H1 (cell line): ENCODE results near the gene PEAK1.

ENCODE experiments used
- ATF3 ChIP-seq: IDR thresholded peaks from 2 replicates; pipeline ENCODE4 v1.6.1; 2011; ENCODE audit warnings: low read depth, mild to moderate bottlenecking, low read length; ENCODE audit not compliant: insufficient read depth
- CREB1 ChIP-seq: IDR thresholded peaks from 2 replicates; pipeline ENCODE4 v1.6.1; 2012; ENCODE audit warnings: inconsistent platforms
- CTCF ChIP-seq, 3 experiments: IDR thresholded peaks; 1 replicate in 2 of 3; 2 replicates in 1 of 3; pipeline versions ENCODE4 v1.5.1 to v1.6.1; 2011; ENCODE audit warnings: low read length in 3 of 3, mild to moderate bottlenecking in 3 of 3, inconsistent platforms in 2 of 3, low read depth in 1 of 3, moderate library complexity in 1 of 3; ENCODE audit not compliant: insufficient read depth in 1 of 3; ENCODE audit errors: control extremely low read depth in 1 of 3
- EGR1 ChIP-seq: IDR thresholded peaks from 2 replicates; pipeline ENCODE4 v1.6.1; 2011; ENCODE audit warnings: low read depth, low read length, borderline replicate concordance
- EZH2 ChIP-seq: fragments of 200-600 bp; sonication (generic); IDR thresholded peaks from 2 replicates; pipeline ENCODE4 v1.7.1; 2012; ENCODE audit warnings: low read depth, mild to moderate bottlenecking, moderate library complexity, low read length, inconsistent platforms; ENCODE audit not compliant: severe bottlenecking
- JUND ChIP-seq: IDR thresholded peaks from 2 replicates; pipeline ENCODE4 v1.6.1; 2011; ENCODE audit warnings: mild to moderate bottlenecking, improper control_type of control experiment, low read length
- POLR2A ChIP-seq, 2 experiments: IDR thresholded peaks; 1 replicate in 1 of 2; 2 replicates in 1 of 2; pipeline ENCODE4 v1.6.1; 2011; ENCODE audit warnings: low read depth in 2 of 2, low read length in 2 of 2, mild to moderate bottlenecking in 2 of 2; ENCODE audit errors: control extremely low read depth in 1 of 2
- POLR2AphosphoS5 ChIP-seq: IDR thresholded peaks from 2 replicates; pipeline ENCODE4 v1.6.1; 2011; ENCODE audit warnings: low read depth, low read length
- POU5F1 ChIP-seq: IDR thresholded peaks from 2 replicates; pipeline ENCODE4 v1.6.1; 2011; ENCODE audit warnings: low read depth, mild to moderate bottlenecking, low read length, moderate library complexity
- RFX5 ChIP-seq: IDR thresholded peaks from 2 replicates; pipeline ENCODE4 v1.6.1; 2011; ENCODE audit warnings: low read depth, low read length, improper control_type of control experiment, borderline replicate concordance
- TBP ChIP-seq: IDR thresholded peaks from 2 replicates; pipeline ENCODE4 v1.6.1; 2011; ENCODE audit warnings: low read depth, low read length, improper control_type of control experiment
- TF ChIP-seq, protein P1 (sequence below): IDR thresholded peaks from 2 replicates; pipeline ENCODE4 v1.6.1; 2011; ENCODE audit warnings: low read length, improper control_type of control experiment

GRCh38 chr15:77074350-77074749, 345.6 kb downstream of the PEAK1 start:
- TF ChIP-seq, protein P1, sequence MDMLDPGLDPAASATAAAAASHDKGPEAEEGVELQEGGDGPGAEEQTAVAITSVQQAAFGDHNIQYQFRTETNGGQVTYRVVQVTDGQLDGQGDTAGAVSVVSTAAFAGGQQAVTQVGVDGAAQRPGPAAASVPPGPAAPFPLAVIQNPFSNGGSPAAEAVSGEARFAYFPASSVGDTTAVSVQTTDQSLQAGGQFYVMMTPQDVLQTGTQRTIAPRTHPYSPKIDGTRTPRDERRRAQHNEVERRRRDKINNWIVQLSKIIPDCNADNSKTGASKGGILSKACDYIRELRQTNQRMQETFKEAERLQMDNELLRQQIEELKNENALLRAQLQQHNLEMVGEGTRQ, result no peak
- TF ChIP-seq CTCF (IDR thresholded peaks at IDR 0.05; ENCODE audit: control extremely low read depth in 1 of 3, insufficient read depth in 1 of 3, low read depth in 1 of 3, low read length in 3 of 3), result no peak
- TF ChIP-seq TBP, result no peak
- TF ChIP-seq ATF3, result no peak
- no peak for TF ChIP-seq EZH2
- no peak for TF ChIP-seq JUND
- no peak for TF ChIP-seq POLR2AphosphoS5
- no peak for TF ChIP-seq POLR2A (IDR thresholded peaks at IDR 0.05; ENCODE audit: control extremely low read depth in 1 of 2, low read depth in 2 of 2, low read length in 2 of 2)
- TF ChIP-seq POU5F1, result no peak
- TF ChIP-seq EGR1, result no peak
- TF ChIP-seq CREB1, result no peak
- TF ChIP-seq RFX5, result no peak
